Posterior cingulate gyrus (tissue), 11 donors: Measurements from ENCODE around the gene MMP17.
"Not testable (repeated sequence)": the region's sequence is repeated elsewhere in the genome, so short reads cannot be mapped to it uniquely, and the experiment has no call there.

Experiments
- DNase-seq, 10 donors: peaks; one replicate each; pipeline versions ENCODE4 v3.0.0 to v3.0.0-alpha.2; 2020 to 2021; ENCODE audit warnings: mixed read lengths in 3 of 10
- intact Hi-C: fragments of 100-400 bp; cut with DNase I; formaldehyde crosslinking; loops from one replicate; pipeline ENCODE4 v1.15.1; 2023

Gene MMP17

DNA sequence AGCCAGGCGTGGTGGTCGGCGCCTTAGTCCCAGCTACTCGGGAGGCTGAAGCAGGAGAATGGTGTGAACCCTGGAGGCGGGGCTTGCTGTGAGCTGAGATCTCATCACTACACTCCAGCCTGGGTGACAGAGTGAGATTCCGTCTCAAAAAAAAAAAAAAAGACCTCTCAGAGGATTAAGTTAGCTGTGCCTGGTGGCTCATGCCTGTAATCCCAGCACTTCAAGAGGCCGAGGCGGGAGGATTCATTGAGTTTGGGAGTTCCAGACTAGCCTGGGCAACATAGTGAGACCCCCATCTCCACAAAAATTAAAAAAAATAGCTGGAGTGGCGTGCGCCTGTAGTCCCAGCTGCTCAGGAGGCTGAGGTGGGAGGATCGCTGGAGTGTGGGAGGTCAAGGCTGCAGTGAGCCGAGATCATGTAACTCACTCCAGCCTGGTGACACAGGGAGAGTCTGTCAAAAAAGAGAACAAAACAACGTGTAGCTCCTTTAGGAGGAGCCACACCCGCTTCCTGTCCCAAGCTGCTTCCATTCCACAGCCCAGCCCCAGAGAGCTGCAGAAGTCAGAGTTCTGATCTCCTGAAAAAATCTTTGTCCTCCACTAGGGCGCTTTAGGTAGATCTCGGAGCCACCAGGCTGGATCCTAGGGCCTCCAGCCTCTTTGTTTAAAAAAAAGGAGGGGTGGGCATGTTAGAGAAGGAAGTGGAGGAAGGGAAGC lies 54.8 kb downstream of the MMP17 start:
- peak in 2 of 10 donors; percentile 4 to 49 for DNase-seq

GRCh38 chr12:131883521-131883900 lies 55.3 kb downstream of the MMP17 start:
- peak in 2 of 10 donors; percentile 34 to 45 for DNase-seq
- intact Hi-C loops: no loop called here

More for the DNA sequence above, 54.8 kb downstream of the MMP17 start:
- intact Hi-C loops: no loop called here

DNA sequence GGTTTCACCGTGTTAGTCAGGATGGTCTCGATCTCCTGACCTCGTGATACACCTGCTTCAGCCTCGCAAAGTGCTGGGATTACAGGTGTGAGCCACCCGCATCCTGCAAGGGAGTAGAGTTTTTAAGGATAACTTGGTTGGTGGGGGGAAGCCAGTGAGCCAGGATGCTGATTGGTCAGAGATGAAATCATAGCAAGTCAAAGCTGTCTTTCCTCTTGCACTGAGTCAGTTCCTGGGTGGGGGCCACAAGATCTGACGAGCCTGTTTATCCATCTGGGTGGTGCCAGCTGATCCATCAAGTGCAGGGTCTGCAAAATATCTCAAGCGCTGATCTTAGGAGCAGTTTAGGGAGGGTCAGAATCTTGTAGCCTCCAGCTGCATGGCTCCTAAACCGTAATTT lies 56.9 kb downstream of the MMP17 start:
- intact Hi-C loops: not testable (repeated sequence)
- peak in 1 of 10 donors; percentile 22 for DNase-seq

GRCh38 chr12:131885543-131886057 lies 57.4 kb downstream of the MMP17 start:
- intact Hi-C loops: no loop called here
- DNase-seq: no peak

- DNase-seq: peak in 2 of 10 donors; percentile 6 to 30
- intact Hi-C loops: not testable (repeated sequence)
Observed at GRCh38 chr12:131891722-131892121, 63.5 kb downstream of the MMP17 start.

- intact Hi-C loops: no loop called here
- peak in 3 of 10 donors; percentile 64 to 68 (median 68) for DNase-seq
Observed at GRCh38 chr12:131892711-131893604, 64.8 kb downstream of the MMP17 start.

DNA sequence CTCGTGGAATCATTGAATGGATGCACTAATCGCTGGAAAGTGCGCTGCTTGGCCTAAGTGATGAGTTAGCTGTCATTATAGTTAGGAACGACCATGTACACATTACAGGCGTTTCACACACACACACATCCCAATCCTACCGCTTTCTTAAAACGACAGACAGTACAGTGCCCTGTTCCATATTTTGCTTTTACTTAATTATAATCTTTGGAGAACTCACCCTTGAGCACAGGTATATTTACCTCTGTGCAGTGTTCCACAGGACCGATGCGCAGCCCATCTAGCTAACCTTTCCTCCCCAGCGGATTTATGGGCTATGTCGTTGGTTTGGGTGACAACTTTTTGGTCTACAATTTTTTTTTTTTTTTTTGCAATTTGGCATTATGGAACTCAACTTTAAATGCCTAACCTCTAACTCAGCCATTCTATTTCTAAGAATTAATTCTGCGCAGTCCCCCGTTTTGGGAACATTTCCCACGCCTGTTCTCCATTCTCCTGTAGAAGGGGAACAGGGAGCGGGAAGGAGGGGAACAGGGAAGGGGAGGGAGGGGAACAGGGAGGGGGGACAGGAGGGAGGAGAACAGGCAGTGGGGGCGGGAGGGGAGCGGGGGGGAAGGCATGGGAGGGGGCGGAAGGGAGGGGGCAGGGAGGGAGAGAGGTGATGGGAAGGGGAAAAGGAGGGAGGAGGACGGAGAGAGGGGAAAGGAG lies 65.6 kb downstream of the MMP17 start:
- intact Hi-C loops: loop anchor here (1.0 to 2.0 kb wide), 2 partner anchors 35 to 56 kb away; partner anchors contain the start of genes EP400 and PUS1

GRCh38 chr12:131894313-131894860 lies 66.2 kb downstream of the MMP17 start, which contains the start of gene ULK1:
ULK1 (plus strand) TSS chr12:131894622; CDS start chr12:131895002, 380 bp downstream.
- intact Hi-C loops: loop anchor here (1.0 to 2.0 kb wide), 2 partner anchors 34 to 55 kb away; partner anchors contain the start of genes EP400 and PUS1
- DNase-seq: peak; percentile 84 to 99 (median 93)

More for the DNA sequence above, 65.6 kb downstream of the MMP17 start:
- DNase-seq: peak in 1 of 10 donors; percentile 51

DNA sequence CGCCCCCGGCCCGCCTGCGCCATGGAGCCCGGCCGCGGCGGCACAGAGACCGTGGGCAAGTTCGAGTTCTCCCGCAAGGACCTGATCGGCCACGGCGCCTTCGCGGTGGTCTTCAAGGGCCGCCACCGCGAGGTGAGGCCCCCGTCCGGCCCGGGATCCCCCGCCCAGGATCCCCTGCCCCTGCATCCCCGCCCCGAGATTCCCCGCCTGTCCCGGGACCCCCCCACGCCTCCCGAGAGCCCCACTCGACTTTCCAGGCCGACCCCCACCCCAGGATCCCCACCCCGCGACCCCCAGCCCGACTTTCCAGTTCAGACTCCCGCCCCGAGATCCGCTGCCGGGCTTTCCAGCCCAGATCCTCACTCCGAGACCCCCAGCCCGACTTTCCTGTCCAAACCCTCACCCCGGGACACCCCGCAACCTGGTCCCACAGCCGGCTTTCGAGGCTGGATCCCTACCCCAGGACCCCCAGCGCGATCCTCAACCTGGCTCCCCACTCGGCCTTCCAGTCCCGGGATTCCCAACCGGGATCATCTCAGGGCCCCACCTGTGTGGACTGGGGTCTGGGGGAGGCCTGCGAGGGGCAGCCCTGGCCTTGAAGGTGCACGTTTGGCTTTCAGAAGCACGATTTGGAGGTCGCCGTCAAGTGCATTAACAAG lies 66.9 kb downstream of the MMP17 start:
- peak in 4 of 10 donors; percentile 12 to 73 (median 48) for DNase-seq
- intact Hi-C loops: loop anchor here (1.0 to 2.0 kb wide), 2 partner anchors 34 to 54 kb away; partner anchors contain the start of genes EP400 and PUS1

GRCh38 chr12:131895640-131896079 lies 67.5 kb downstream of the MMP17 start:
- no peak for DNase-seq
- intact Hi-C loops: loop anchor here (2.0 kb wide), 1 partner anchor 33 kb away; the partner anchor contains the start of gene PUS1

- peak; percentile 64 to 96 (median 80) for DNase-seq
- intact Hi-C loops: no loop called here
Observed at GRCh38 chr12:131896080-131896810, 68.1 kb downstream of the MMP17 start.

GRCh38 chr12:131896811-131897270 lies 68.6 kb downstream of the MMP17 start:
- intact Hi-C loops: no loop called here
- peak; percentile 75 to 97 (median 84) for DNase-seq

DNA sequence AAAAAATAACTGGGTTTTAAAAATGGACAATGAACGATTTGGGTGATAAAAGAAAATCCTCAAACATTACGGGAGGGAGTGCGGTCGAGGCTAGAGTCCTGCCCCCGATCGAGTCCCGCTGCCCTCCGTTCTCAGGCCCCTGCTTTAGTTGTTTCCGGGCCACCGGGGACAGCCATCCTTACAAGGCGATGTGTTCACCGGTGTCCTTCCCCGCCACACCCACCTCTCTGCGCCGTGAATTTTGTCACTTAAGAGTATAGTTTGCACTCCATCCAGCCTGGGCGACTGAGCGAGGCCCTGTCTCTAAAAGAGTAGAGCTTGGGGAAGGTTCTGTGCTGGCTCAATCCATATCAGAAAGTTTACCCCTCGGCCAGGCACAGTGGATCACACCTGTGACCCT lies 69.1 kb downstream of the MMP17 start:
- peak in 3 of 10 donors; percentile 63 to 76 (median 66) for DNase-seq
- intact Hi-C loops: no loop called here

DNA sequence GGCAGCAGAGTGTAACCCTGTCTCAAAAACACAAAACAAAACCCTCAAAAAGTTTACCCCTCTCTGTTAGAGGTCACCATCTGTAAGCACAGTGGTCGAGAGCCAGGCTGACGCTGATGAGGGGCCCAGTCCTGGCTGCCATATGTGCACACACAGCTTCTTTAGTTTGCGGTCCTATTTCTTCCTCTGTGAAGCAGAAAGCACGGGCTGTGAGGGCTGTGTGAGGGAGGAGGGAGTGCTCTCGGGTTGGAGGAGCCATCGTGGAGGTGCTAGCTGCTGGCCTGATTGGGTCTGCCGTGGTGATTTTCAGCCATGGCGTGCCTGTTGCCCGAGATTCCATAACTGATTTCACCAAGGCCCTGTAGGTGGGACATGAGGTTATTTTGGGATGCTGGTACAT lies 69.7 kb downstream of the MMP17 start:
- peak in 3 of 10 donors; percentile 74 to 80 (median 75) for DNase-seq
- intact Hi-C loops: no loop called here

DNA sequence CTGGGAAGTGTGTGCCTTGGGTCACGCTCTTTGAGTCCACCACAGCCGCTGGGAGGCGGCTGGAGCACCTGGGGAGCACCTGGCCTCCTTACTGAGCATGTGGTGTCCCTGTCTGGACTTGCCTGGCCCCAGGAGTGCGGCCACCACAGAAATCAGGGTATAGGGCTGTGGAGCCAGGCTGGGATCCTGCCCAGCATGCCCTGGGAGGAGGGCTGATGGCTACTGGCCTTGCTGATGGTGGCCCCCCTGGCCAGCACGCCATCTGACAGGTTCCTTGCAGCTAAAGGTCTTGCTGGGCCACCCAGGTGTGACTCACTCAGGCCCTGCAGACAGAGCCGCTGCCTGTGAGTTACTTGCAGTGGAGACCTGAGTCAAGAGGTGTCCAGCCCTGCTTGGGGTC lies 72.2 kb downstream of the MMP17 start:
- DNase-seq: peak in 1 of 10 donors; percentile 81
- intact Hi-C loops: no loop called here
